GM12878 (cell line): Measurements from ENCODE around the gene NKAIN2. TPM values are rescaled to one million over a fixed set of nuclear protein-coding genes. Genes with fewer than 3 reads are reported as not detected.

Source experiments
- ATAC-seq: fragments of 200-7000 bp; cut with Tn5 transposase; 3 replicates; pipeline ENCODE4 v1.9.1; 2020; ENCODE audit warnings: mild to moderate bottlenecking, moderate library complexity
- BruUV-seq: library from RNA; stranded (reverse); fragments of 400-500 nt; replicated peaks from 2 replicates; lab custom pipeline; 2021; lab: Mats Ljungman, UMichigan
- CTCF ChIA-PET: fragments of 300-600 bp; sonication (Branson Sonifier 250); formaldehyde crosslinking; extraction: SDS; loops from one replicate; lab custom pipeline; 2021; ENCODE audit warnings: inconsistent platforms; lab: Yijun Ruan, JAX
- POLR2A ChIA-PET: fragments of 350-600 bp; formaldehyde crosslinking; extraction: SDS; loops from one replicate; lab custom pipeline; 2021; ENCODE audit warnings: inconsistent platforms; lab: Charles Lee
- RAD21 ChIA-PET: fragments of 300-600 bp; sonication (Branson Sonifier 250); formaldehyde crosslinking; loops from one replicate; lab custom pipeline; 2023; ENCODE audit warnings: antibody characterized with exemption; ENCODE audit not compliant: unreplicated experiment; lab: Charles Lee
- SMC1A ChIA-PET: fragments of 300-600 bp; sonication (Branson Sonifier 250); formaldehyde crosslinking; loops from one replicate; lab custom pipeline; 2023; ENCODE audit not compliant: unreplicated experiment, uncharacterized antibody; lab: Charles Lee
- DNase-seq: peaks from one replicate; pipeline ENCODE4 v3.0.0-alpha.2; 2011; ENCODE audit warnings: low read depth, low spot score
- FAIRE-seq: peaks from 3 replicates; lab custom pipeline; 2011; peaks lifted over from hg19 to GRCh38; lab: Jason Lieb, UNC
- H2AFZ ChIP-seq: 2 replicates; pipeline ENCODE4 v1.6.0; 2011; ENCODE audit warnings: low read depth, low read length, control low read depth; ENCODE audit not compliant: control insufficient read depth
- H3K27ac ChIP-seq: 2 replicates; pipeline ENCODE4 v1.5.1; 2011; ENCODE audit warnings: control low read depth; ENCODE audit not compliant: control insufficient read depth, insufficient read depth
- H3K27me3 ChIP-seq, 2 experiments: replicated peaks in 1 of 2; 2 replicates each; pipeline versions ENCODE4 v1.6.0 to v1.6.1; 2011; ENCODE audit warnings: low read length in 1 of 2; ENCODE audit not compliant: control insufficient read depth in 2 of 2, insufficient read depth in 2 of 2
- H3K36me3 ChIP-seq, 2 experiments: 2 replicates each; pipeline ENCODE4 v1.5.1; 2011; ENCODE audit warnings: low read length in 1 of 2; ENCODE audit not compliant: control insufficient read depth in 2 of 2, insufficient read depth in 2 of 2
- H3K4me1 ChIP-seq: 2 replicates; pipeline ENCODE4 v1.6.1; 2011; ENCODE audit warnings: mild to moderate bottlenecking, low read length, moderate library complexity, mixed read lengths; ENCODE audit not compliant: control insufficient read depth, insufficient read depth
- H3K4me2 ChIP-seq: 2 replicates; pipeline ENCODE4 v1.6.0; 2011; ENCODE audit warnings: control low read depth; ENCODE audit not compliant: control insufficient read depth, insufficient read depth
- H3K4me3 ChIP-seq: fragments of 200-600 bp; sonication (generic); 2 replicates; pipeline ENCODE4 v1.5.1; 2016
- H3K79me2 ChIP-seq: 2 replicates; pipeline ENCODE4 v1.6.0; 2011; ENCODE audit warnings: low read length; ENCODE audit not compliant: control insufficient read depth, insufficient read depth
- H3K9ac ChIP-seq: 2 replicates; pipeline ENCODE4 v1.8.0; 2011; ENCODE audit warnings: low read length, control low read depth, mixed read lengths; ENCODE audit not compliant: control insufficient read depth, insufficient read depth
- H3K9me3 ChIP-seq: replicated peaks from 3 replicates; pipeline ENCODE4 v1.5.1; 2011; ENCODE audit warnings: mild to moderate bottlenecking, low read length; ENCODE audit not compliant: control insufficient read depth, insufficient read depth
- H4K20me1 ChIP-seq: 2 replicates; pipeline ENCODE4 v1.6.0; 2011; ENCODE audit not compliant: control insufficient read depth, insufficient read depth
- NFIC ChIP-seq: IDR thresholded peaks from 2 replicates; pipeline ENCODE4 v1.6.1; 2012; ENCODE audit warnings: low read depth, mild to moderate bottlenecking, inconsistent platforms, low read length, moderate library complexity
- PKNOX1 ChIP-seq: fragments of 450-650 bp; IDR thresholded peaks from 2 replicates; pipeline ENCODE4 v1.6.1; 2016; ENCODE audit warnings: mild to moderate bottlenecking
- RB1 ChIP-seq: fragments of 450-650 bp; formaldehyde crosslinking; IDR thresholded peaks from 2 replicates; pipeline ENCODE4 v1.6.1; 2017; ENCODE audit warnings: mild to moderate bottlenecking, borderline replicate concordance
- RCOR1 ChIP-seq: conservative IDR thresholded peaks from 2 replicates; pipeline ENCODE4 v1.6.1; 2012; ENCODE audit warnings: low read depth, low read length, improper control_type of control experiment
- REST ChIP-seq: IDR thresholded peaks from 2 replicates; pipeline ENCODE4 v1.6.1; 2012; ENCODE audit warnings: mild to moderate bottlenecking, low read depth, low read length
- ZNF592 ChIP-seq: fragments of 450-650 bp; IDR thresholded peaks from 2 replicates; pipeline ENCODE4 v1.6.1; 2017; ENCODE audit warnings: mild to moderate bottlenecking, moderate library complexity
- WGBS: methylation state at CpG from one replicate; pipeline ENCODE4 v1.1.6; 2016; ENCODE audit warnings: low lambda C conversion rate; ENCODE audit not compliant: insufficient replicate concordance, insufficient coverage; ENCODE audit errors: missing lambda C conversion rate; 5-methylcytosine and 5-hydroxymethylcytosine counted together
- in situ Hi-C: fragments of 300-500 bp; cut with MboI; formaldehyde crosslinking; loops from 9 replicates; pipeline ENCODE4 v1.14.3; 2018; ENCODE audit warnings: mixed read lengths
- intact Hi-C: fragments of 100-400 bp; cut with micrococcal nuclease; formaldehyde crosslinking; loops from one replicate; pipeline ENCODE4 v1.14.2; 2022; ENCODE audit not compliant: unreplicated experiment
- polyA plus RNA-seq, 11 experiments: library from polyadenylated mRNA; depleted of rRNA in 4 of 11; unstranded in 6 of 11; stranded (reverse) in 5 of 11; fragments of >200 nt; fragmentation: Nextera tagmentation in 4 of 11; fragmentation: Illumina TruSeq in 1 of 11; extraction: Ambion mirVana in 4 of 11; extraction: Trizol in 1 of 11; gene quantifications; 1 replicate in 1 of 11; 2 replicates in 10 of 11; pipeline versions ENCODE4 v1.2.1 to v1.2.3, GENCODE V29; 2011 to 2016; ENCODE audit warnings: inconsistent platforms in 2 of 11, missing spikeins in 2 of 11, low read depth in 1 of 11
- total RNA-seq, 4 experiments: library from RNA; depleted of rRNA in 3 of 4; stranded (reverse); fragments of >200 nt in 3 of 4; fragmentation: Illumina TruSeq in 1 of 4; extraction: Trizol in 1 of 4; gene quantifications; 2 replicates each; pipeline versions ENCODE4 v1.2.1 to v1.2.3, GENCODE V29; 2013 to 2021

Gene NKAIN2
- total and polyA plus RNA-seq, 10 of the 15 experiments (the other 5 are each of a cell fraction or from before 2014, with no cell fraction given) = not detected

DNA sequence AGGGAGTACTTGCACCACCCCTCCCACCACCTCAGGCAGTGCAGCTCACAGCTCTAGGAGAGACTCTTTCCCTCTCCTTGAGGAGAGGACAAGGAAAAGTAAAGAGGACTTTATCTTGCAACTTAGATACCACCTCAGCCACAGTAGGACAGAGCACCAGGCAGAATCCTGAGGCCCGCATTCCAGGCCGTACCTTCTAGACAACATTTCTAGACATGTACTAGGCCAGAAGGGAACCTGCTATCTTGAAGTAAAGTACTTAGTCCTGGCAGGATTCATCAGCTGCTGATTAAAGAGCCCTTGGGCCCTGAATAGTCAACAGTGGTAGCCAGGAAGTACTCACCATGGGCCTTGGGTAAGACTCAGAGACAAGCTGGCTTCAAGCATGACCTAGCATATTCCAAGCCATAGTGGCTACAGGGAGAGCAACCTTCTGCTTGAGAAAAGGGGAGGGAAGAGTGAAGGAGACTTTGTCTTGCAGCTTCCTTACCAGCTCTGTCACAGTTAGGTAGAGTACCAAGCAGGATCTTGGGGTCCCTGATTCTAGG, 774.1 kb downstream of the NKAIN2 start:
- CTCF ChIA-PET = no interaction called here
- Histone ChIP-seq H3K27ac (no peak overlapping the region), H4K20me1 (no peaks in the 10 kb centered on the region), H3K9ac (no peak overlapping the region), H2AFZ (no peak overlapping the region), H3K36me3 (no peaks in the 10 kb centered on the region), H3K27me3 (no peaks in the 10 kb centered on the region), H3K4me1 (no peaks in the 10 kb centered on the region), H3K9me3 (no peaks in the 10 kb centered on the region), H3K79me2 (no peaks in the 10 kb centered on the region), H3K4me2 (no peak overlapping the region), H3K4me3 (no peak overlapping the region)
- POLR2A ChIA-PET = no interaction called here
- no peak for ATAC-seq
- DNase-seq = no peak
- no peak for TF ChIP-seq RCOR1
- intact Hi-C loops (no loop called here), in situ Hi-C loops (no loop called here)
- no peak for FAIRE-seq
- WGBS = 96% methylated on average over 2 of the region's 2 CpGs
- BruUV-seq = no TSS peak
- RAD21 ChIA-PET = no interaction called here
- SMC1A ChIA-PET = no interaction called here

- in situ Hi-C loops = no loop called here
- H3K4me2 ChIP-seq = no peak overlapping the region
- POLR2A ChIA-PET = no interaction called here
- intact Hi-C loops = no loop called here
- H2AFZ ChIP-seq = no peak overlapping the region
- H3K27ac ChIP-seq = no peak overlapping the region
- no peak overlapping the region for H3K4me3 ChIP-seq
- no peaks in the 10 kb centered on the region for H4K20me1 ChIP-seq
- H3K79me2 ChIP-seq = no peaks in the 10 kb centered on the region
- no peaks in the 10 kb centered on the region for H3K36me3 ChIP-seq
- no TSS peak for BruUV-seq
- DNase-seq (no peak), ATAC-seq (no peak), FAIRE-seq (no peak)
- CTCF ChIA-PET = no interaction called here
- H3K9ac ChIP-seq = no peak overlapping the region
- RAD21 ChIA-PET = no interaction called here
- no peaks in the 10 kb centered on the region for H3K4me1 ChIP-seq
- WGBS = 0% methylated on average over 2 of the region's 2 CpGs
- H3K9me3 ChIP-seq = no peaks in the 10 kb centered on the region
- SMC1A ChIA-PET = no interaction called here
- H3K27me3 ChIP-seq = no peaks in the 10 kb centered on the region
- TF ChIP-seq REST (no peak), RB1 (no peak), ZNF592 (no peak), NFIC (no peak), RCOR1 (no peak), PKNOX1 (no peak)
These were observed 786.3 kb downstream of the NKAIN2 start for GRCh38 chr6:124590001-124590400.
